IPS DF 19.7 (cell line): ENCODE data around the gene PKP1.
A peak's percentile ranks its signal among the peaks of the same experiment; 100 is the strongest.

Source experiments
- DNase-seq: peaks from one replicate; pipeline ENCODE4 v3.0.0-alpha.2; 2013; ENCODE audit warnings: low read depth, low spot score

PKP1 gene

DNA sequence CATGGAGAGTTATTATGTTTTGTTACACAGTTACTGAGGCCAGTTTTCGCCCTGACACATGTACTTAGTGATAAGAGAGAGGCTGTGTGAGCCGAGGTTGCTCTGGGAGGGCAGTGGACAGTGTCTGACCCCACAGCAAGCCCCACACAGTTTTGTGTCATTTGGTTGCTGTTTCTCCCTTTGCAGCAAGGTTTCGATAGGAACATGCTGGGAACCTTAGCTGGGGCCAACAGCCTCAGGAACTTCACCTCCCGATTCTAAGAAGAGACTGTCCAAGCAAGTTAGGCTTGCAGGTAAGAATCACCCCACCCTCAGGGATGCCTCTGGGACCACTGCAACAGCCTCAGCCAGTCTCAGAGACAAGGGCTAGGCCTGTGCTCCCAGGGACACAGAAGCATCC is 45.3 kb downstream of the PKP1 start:
- no peak for DNase-seq

DNA sequence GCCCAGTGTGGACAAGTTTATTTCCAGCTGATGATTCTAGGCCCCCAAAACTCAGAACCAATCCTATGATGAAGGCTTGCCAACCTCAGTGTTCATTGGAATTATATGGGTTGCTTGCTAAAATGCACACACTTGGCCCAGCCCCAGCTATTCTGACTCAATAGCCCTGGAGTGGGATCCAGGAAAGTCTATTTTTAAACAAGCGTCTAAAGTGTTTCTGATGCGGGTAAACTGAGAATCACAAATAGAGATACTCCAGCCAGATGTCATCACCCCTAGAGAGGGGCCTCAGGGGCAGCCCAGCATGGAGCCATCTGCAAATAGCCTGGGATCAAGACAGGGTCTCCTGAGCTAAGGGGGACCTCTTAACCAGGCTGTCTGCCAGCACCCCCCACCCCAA is 46.0 kb downstream of the PKP1 start:
- no peak for DNase-seq

DNA sequence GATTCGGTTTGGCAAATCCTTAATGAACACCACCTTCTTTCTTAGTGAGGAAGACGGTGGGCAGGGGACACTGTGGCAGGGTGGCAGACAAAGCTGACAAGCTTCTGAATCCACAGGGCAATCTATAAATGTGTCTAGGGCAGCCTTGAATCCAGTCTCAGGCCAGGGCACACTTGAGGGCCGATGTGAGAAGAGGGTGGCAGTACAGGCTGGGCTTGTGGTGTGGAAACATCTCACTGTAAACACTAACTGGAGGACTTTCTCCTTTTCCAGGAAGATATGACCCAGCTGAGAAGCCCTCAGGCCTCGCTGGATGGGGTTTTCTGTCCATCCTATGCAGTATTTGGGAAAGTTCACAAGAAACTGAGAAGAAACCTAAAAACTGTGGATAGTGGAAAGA is 46.5 kb downstream of the PKP1 start:
- no peak for DNase-seq

DNA sequence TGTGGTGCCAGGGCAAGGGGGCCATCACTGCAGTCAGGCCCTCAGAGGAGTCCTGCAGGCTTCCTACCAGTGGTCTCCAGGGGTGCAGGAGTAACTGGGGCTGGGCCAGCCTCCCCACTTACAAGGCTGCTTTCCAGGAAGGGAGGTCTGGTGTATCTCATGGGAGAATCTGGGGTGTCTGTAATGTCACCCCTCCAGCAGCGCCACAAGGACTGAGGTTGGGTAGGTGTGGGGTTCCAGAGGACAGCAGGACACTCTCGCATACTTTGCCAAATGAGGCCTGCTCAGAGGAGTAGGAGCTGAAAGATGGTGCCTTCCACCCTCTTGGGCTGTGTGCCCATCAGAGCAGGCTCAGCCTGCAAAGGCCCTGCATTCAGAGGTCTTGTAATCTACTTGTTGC is 47.2 kb downstream of the PKP1 start:
- no peak for DNase-seq

DNA sequence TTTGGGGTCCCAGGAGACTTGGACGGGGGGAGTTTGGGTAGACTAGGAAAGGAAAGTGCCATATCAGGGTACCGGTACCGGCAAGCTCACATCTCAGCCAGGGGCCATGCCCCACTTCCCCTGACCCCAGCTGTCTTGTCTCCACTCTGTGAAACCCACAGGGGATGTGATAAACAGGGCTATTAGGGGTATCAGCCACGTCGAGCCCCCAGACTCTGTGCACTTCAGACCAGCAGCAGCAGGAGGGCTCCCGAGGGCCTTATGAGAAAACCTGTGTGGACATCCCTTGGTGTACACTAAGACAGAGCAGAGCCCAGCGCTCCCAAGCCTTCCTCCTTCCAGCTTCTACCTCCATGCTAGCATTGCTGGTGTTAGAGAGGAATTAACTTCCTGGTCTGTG is 47.9 kb downstream of the PKP1 start:
- no peak for DNase-seq

DNA sequence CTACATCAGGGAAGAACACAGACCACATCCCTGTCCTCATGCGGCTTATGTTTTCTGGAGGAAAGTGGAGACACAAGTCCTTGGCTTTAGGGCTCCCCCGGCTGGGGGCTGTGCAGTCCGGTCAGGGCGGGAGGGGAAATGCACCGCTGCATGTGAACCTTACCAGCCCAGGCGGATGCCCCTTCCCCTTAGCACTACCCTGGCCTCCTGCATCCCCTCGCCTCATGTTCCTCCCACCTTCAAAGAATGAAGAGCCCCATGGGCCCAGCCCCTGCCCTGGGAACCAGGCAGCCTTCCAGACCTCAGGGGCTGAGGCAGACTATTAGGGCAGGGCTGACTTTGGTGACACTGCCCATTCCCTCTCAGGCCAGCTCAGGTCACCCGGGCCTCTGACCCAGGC is 48.7 kb downstream of the PKP1 start:
- no peak for DNase-seq

DNA sequence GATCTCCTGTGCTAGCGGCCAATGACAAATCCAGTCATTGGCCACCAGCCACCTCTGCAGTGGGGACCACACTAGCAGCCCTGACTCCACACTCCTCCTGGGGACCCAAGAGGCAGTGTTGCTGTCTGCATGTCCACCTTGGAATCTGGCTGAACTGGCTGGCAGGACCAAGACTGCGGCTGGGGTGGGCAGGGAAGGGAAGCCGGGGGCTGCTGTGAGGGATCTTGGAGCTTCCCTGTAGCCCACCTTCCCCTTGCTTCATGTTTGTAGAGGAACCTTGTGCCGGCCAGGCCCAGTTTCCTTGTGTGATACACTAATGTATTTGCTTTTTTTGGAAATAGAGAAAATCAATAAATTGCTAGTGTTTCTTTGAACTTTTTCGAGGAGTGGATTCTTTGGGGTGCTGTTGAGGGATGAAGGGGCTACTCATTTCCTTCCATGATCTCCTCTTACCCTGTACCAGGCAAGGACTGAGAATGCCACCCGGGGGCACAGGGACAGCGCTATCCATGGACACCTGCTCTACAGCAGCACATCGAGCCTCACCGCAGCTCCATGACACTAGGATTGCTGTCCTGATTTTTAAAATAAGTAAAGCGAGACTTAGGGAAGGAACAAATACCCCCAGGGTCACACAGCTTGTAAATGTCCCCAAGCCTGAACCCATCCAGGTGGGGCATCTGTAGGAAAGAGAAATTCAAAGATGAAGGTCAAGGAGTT is 49.5 kb downstream of the PKP1 start:
- no peak for DNase-seq

DNA sequence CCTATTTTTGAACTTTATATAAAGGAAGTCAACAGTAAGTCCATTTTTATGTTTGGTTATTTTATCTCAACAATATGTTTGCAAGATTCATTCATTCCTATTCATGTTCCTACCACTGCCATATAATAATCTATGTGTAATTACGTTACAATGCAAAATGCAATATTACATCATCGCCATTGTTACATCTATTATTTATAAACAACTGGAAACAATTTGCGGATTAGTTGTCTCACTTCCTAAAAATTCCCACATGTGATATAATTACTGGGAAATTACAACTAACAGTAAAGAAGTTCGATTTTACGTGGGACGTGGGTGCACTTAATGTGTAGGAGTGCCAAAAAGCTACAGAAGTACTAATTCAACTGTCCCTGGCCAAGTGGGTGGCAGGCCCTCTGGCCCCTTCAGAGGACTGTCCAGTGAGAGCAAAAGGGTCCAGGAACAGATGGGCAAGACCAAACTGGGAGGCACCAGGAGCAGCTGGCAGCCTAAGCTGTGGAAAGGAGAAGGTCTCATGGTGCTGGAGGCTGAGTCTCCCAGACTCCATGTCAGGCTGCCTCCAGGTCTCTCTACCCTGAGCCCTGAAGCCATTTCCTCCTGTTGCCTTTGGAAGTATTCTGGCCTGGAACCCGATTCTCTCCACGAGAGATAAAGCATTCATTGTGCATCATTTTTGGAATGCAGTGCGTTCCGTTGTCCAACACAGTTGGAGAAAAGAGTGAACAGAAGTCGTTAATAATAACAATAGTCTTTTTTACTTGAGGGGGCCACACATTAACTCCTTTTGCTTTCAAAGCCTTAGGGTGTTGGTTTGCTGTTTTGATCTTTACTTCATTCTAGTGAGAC is 51.2 kb downstream of the PKP1 start:
- DNase-seq, result no peak

DNA sequence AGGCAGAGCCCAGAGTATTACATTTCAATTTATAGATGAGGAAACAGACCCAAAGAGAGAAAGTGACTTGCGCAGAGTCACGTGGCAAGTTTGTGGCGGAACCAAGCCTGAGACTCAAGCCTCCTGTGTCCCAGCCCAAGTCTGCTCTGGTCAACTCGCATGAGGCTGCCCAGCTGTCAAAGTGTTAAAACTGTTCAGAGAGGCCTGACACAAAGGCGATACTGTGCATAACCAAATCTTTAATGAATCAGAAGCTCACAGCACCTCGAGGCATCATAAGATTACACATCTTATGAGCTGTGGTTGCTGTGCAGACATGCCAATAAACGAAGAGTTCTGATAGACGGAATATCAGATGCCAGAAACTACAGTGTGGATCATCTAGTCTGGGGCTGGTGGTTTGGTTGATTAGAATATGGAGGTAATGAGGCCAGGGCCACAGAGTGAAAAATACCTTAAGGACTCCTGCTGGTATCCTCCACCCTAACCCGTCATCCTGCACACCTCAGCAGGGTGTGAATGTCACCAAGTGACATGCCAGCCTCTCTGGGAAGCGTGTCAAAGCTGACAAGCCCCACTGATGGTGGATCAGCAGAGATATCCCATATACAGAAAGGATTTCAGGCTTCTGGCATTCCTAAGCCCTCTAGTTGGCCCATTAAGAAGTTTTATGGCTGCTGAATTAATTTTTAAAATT is 52.0 kb downstream of the PKP1 start:
- DNase-seq, result no peak

DNA sequence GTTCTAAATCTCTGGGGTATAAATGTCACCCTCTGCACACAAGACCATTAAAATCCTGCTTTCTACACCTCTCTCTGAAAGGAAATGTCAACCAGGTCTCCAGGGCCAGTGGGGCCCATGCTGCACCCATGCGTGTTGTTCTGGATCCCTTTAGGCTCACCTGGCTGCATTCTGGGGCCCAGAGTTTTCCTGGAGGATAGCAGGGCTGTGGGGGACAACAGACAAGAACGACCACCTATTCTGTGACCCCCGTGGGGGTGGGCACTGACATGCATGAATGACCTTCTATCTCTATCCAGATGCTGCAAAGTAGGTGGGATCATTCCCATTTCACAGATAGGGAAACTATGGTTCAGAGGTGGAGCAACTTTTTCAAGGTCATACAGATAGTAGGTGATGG is 52.6 kb downstream of the PKP1 start:
- DNase-seq, result no peak

DNA sequence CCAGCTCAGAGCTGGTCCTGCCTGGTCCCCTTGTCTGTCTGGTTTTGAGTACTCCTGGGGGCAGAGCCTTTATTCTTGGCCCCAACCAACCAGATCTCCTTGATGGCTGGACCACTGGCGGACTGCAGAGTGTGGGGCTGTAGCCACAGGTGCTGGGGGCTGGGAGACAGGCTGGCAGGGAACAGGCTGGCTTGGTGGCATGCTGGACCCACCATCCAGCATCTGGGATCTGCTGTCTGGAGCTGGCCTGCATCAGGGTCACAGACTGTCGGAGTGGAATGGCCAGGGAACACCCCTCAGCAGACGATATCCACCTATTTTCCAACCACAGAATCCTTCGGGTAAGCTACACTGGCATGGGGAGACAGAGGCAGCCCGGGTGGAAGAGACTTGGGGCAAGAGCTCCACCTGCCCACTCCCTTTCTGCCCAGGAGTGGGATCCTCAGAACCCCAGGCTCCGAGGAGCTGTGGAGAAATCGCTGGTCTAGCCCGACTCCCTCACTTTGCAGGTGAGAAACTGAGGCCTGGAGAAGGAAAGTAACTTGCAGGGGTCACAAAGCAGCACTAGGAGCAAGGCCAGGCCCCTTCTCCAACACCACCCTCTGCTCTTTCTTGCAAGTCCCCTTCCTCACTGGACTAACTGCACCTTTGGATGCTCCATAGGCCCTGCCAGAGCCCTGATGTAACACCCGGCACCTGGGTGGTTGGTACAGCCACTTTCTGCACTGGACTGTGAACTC is 53.6 kb downstream of the PKP1 start:
- DNase-seq, result no peak

DNA sequence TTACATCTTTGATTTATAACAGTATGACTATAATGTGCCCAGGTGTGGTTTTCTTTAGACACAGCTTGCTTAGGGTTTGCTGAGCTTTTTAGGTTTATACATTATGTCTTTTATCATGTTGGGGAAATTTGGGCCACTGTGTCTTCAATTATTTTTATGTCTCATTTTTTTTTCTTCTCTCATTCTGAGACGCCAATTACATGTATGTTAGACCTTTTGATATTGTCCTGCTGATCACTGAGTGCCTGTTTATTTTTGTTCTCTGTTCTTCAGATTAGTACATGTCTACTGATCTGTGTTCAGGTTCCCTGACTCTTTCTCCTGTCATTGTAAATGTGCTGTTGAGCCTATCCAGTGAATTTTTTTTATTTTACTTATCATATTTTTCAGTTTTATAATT is 58.1 kb downstream of the PKP1 start:
- DNase-seq, result no peak

DNA sequence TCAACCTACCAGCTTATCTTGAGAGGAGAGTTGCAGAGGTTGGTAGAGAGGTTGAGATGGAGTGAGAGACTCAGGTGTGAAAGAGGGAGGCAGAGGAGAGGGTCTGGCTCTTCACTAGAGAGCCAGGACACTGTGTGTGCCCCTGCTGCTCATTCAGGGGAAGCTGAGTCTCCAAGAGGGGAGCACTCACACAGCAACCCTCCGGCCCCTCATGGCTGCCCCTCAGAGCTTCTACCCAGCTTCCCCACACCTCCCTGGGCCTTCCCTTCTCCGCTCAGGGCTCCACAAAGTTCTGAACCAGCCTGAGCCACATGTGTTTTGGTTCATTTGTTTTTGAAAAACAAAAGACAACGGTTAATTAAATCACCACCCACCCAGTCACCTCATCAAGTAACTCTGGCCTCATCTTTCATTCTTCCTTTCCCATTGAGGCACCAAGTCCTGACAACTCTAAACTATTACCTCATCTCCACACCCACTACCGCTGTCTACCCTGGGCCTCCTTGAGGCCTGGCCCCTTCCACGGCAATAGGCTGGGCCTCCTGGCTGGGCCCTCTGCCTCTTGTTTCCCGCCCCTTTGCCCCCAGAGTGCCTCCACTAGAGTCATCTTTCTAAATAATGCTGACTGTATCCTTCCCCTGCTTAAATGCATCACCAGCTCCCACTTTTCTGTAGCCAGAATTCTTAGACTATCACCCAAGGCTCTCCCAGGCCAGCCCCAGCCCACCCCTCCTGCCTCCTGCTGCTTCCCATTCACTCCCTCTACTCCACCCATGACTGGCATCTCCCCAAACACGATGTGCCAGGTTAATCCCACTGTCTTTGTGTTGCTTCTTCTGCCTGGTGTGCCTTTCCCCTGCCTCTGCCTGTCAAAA is 61.1 kb downstream of the PKP1 start:
- DNase-seq, result no peak

DNA sequence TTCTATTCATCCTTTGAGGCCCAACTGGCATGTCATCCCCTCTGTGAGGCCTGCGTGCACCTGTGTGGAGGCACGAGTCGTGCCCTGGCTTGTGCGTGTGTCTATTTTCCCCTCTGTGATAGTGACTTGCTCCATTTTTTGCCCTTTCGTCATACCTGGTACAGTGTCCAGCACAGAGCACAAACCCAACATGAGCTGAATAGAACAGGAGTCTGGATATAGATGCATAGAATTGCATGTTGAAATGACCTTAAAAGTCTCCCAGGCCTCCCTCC is 61.7 kb downstream of the PKP1 start:
- no peak for DNase-seq

DNA sequence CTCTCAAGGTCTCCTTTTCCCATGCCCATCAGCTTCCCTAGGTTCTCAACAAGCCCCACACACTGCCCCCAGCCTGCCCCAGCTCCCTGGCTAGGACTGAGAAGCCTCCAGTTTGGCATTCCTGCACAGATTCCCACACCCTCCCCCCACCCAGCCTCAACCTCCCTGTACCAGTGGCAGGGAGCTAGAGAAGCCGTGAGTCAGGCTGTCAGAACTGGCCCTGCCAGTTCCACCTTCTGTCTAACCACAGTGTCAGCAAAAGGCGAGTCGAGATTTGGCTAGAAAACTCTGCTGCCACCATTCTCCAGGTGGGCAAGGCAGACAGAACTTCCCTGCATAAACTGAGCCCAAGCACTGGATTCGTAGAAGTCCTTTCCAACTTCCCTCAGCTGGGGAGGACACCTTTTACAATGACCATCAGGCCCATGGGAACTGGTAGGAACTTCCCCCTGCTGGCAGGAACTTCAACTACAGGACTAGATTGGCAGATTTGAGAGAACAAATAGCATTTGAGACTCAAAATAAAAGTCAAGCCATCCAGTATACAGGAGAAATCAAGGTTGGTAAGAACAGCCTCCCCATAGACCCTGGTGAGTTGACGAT is 63.1 kb downstream of the PKP1 start:
- peak; percentile 47 for DNase-seq

DNA sequence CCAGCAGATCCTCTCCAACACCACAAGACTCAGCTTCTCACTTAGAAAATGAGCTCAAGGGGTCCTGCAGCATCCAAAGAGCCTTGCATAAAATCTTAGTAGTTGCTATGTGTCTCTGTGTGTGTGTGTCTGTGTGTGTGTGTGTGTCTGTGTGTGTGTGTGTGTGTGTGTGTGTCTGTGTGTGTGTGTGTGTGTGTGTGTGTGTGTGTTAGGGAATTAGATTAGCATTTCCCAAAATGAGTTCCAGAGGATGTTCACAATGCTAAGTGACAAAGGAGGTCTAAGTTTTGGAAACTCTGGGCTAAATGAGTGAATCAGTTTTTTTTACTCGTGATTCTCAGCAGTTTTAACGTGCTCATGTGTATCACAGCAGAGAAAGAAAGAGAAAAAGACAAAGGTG is 63.7 kb downstream of the PKP1 start:
- DNase-seq, result no peak

DNA sequence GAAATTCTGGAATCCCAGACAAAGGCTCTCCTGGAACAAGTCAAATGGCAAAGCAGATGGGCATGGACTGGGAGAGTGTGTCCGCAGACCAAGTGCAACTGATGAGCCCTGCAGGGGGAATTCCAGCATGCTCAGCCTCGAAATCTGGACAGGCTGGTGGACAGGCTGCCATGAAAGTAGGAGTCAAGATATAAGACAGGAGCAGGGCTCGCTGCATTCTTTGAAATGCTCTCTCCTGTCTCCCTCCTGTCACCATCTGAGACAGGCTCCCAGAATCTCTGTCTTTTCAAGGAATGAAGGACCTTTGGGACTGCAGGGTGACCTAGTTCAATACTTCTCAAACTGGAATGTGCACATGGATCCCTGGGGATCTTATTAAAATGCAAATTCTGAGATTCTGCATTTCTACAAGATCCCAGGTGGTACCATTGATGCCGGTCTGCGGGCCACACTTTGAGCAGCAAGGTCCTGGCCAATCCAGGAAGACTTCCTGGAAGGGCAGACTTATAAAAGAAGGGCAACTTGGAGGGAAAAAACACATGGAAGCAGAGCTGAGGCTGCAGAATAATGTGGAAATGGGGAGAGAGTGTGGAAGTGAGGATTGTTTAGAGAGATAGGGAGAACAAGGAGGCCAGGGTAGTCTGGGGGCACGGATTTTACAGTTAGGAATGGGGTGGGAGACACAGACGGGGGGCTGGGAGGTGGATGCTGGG is 64.3 kb downstream of the PKP1 start:
- DNase-seq, result peak; percentile 50

DNA sequence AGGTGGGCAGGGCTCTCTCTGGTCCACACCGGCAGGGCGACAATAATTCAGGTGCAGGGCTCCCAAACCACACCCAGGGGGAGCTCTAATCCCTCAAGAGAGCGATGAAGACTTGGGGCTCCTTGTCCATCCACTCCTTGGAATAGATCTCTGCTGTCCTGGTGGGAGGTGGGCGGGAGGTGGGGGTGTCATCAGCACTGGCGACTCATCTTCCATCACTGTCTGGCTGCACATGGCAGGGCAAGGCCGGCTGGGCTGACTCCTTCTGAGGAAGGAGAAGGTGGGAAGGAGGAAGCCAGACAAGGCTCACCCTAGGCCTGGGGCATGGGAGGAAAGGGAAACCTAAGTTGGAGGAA is 64.9 kb downstream of the PKP1 start:
- DNase-seq, result peak; percentile 72

DNA sequence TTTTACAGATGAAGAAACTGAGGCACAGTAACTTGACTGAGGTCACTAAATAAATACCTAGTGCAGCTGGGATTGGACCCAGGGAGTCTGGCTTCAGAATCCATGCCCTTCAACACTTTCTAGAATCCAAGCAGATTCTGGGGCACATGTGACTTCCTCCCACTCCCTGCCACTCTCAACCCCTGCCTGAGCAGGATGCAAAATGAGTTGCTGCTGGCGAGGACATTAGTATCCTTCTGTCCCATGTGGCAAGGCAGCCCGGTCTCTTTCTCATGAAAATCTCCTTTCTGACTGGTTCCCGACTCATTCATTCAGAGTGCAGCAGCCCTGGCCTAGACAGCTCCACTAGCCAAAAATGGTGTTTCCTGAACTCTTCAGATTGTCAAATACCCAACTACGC is 65.8 kb downstream of the PKP1 start:
- no peak for DNase-seq

DNA sequence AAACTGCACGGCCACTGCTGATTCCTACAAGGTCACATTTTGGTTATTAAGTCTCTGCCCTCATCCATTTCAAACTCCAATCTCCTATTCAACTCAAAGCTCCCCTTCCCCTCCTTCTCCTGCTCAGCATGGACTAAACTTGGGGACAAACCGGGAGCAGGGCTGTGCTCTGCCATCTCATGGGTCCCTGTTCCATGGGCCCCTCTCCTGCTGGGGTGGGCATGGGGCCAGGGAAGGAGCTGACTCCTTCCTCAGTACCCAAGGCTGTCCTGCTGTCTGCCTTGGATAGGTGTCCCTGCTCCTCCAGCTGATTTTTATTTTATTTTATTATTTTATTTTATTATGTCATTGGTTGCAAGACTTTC is 67.0 kb downstream of the PKP1 start:
- DNase-seq, result no peak
